Measurements from ENCODE around the gene DDX59.

GRCh38 chr1:200684015-200684414 lies 14.3 kb upstream of the DDX59 start:
- no peak for TF ChIP-seq POLR2A (IDR thresholded peaks at IDR 0.05)
- TF ChIP-seq POLR2AphosphoS5 (IDR thresholded peaks at IDR 0.05): no peak
- TF ChIP-seq, protein P1, sequence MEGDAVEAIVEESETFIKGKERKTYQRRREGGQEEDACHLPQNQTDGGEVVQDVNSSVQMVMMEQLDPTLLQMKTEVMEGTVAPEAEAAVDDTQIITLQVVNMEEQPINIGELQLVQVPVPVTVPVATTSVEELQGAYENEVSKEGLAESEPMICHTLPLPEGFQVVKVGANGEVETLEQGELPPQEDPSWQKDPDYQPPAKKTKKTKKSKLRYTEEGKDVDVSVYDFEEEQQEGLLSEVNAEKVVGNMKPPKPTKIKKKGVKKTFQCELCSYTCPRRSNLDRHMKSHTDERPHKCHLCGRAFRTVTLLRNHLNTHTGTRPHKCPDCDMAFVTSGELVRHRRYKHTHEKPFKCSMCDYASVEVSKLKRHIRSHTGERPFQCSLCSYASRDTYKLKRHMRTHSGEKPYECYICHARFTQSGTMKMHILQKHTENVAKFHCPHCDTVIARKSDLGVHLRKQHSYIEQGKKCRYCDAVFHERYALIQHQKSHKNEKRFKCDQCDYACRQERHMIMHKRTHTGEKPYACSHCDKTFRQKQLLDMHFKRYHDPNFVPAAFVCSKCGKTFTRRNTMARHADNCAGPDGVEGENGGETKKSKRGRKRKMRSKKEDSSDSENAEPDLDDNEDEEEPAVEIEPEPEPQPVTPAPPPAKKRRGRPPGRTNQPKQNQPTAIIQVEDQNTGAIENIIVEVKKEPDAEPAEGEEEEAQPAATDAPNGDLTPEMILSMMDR (IDR thresholded peaks at IDR 0.05): no peak
- no peak for TF ChIP-seq EP300 (IDR thresholded peaks at IDR 0.05)

All from stomach (tissue), 4 donors.